ENCODE measurements around the gene HRCT1.

HRCT1 gene

DNA sequence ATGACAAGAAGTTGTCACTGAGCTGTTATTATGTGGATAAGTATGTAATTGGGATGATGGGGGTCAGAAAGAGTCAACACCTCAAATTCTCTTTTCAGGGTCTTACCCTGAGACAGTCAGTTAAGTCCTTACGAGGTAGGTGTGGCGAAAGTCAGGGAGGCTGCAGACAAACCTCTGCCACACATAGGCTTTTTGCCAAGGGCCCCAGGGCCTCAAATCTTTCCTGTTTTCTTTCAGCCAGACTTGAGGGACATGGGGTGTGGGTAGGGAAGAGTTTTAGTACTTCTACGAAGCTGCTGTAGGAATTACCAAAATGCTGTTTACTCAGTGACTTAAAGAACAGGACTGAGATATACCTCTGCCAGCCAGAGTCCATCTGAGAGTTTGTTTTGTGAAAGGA, 38.2 kb downstream of the HRCT1 start:
- DNase-seq (ENCODE audit: low spot score): no peak

GRCh38 chr9:35944841-35945240, 38.8 kb downstream of the HRCT1 start:
- no peak for DNase-seq (ENCODE audit: low spot score)

DNA sequence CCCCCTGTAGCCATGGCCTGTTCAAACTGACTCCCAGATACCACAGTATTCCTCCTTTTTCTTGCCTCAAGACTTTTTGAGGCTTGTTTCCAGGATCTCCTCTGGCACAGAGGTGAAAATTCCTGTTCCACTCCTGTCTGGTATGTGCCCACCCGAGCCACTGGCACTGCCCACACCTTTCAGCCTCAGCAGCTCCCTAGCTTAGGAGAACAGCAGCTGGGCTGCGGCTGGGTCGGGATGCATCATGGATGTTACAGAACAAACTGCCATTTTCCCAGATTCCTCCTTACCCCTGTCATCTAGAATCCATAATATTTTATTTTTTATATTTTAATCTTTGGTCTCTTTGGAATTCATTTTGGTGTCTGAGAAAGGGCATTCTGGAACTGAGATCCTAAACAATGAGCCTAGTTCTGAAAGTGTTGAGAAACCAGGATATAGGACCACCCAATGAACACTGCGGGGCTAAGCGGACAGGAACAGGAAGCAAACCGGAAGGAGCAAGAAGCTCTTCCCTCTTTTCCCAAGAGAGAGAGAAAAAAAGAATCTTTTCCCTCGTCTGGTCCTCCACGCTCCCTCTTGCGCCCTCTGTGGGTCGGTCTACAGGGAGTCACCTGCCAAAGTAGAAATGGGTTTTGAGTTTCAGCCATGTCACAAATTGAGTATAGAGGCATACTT, 39.5 kb downstream of the HRCT1 start:
- peak; percentile 86 for DNase-seq (ENCODE audit: low spot score)

- no peak for DNase-seq (ENCODE audit: low spot score)
Measured at GRCh38 chr9:35948451-35948850, 42.4 kb downstream of the HRCT1 start.

- peak; percentile 51 for DNase-seq (ENCODE audit: low spot score)
Measured at GRCh38 chr9:35948901-35949318, 42.9 kb downstream of the HRCT1 start.

DNA sequence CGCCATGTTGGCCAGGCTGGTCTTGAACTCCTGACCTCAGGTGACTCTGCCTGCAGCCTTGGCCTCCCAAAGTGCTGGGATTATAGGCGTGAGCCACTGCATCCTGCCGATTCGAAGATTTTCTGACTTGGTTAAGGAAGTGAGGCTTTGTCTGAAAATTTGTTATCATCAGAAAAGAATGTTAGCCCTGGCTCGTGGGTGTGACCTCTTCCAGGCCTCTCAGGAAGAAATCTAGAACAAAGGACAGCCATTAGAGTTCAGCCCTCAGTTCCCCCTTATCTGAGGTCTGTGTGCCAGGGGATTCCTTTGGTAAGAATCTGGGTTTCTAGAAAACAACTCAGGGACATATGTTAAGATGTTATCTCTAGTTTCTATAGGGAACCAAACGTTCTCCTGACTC, 45.7 kb downstream of the HRCT1 start:
- DNase-seq (ENCODE audit: low spot score): peak; percentile 36

GRCh38 chr9:35952526-35953191, 46.7 kb downstream of the HRCT1 start:
- no peak for DNase-seq (ENCODE audit: low spot score)

DNA sequence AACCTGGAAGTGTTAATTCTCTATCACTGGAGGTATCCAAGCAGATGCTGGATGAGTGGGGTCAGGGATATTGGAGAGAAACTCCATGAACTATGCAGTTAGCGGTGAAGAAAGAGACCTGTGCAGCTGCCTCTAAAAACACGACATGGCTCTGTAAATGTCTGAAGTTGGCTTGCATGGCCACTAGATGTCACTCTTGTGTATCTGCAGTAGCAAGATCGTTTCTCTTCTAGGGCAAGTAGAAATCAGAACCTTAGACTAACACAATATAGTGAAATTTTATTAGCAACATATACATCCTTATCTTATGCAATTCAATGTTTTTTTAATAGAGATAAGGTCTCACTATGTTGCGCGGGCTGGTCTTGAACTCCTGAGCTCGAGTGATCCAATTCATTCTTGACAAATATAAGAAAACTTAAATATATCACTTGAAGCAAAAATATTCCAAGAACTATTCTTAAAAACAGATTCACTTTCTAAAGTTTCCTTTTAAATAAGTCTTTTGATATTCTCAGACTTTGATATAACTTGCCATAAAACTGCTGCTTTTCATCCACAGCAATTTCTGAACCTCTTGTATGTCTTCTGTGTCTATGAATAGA, 49.0 kb downstream of the HRCT1 start:
- DNase-seq (ENCODE audit: low spot score): peak; percentile 83

- no peak for DNase-seq (ENCODE audit: low spot score)
Measured at GRCh38 chr9:35956651-35957050, 50.6 kb downstream of the HRCT1 start.

Measured in LoVo (cell line).